IMR-90 (cell line): Measurements from ENCODE around the gene SYT11. TPM values are rescaled to one million over a fixed set of nuclear protein-coding genes. Genes with fewer than 3 reads are reported as not detected.

Source experiments
- ATAC-seq: fragments of 200-7000 bp; cut with Tn5 transposase; 2 replicates; pipeline ENCODE4 v1.9.1; 2020; ENCODE audit warnings: low read depth, mild to moderate bottlenecking, moderate library complexity
- BruUV-seq: library from RNA; stranded (reverse); fragments of 400-500 nt; replicated peaks from 2 replicates; lab custom pipeline; 2021; lab: Mats Ljungman, UMichigan
- CTCF ChIA-PET: fragments of 300-600 bp; formaldehyde crosslinking; extraction: SDS; loops from one replicate; lab custom pipeline; 2021; ENCODE audit warnings: antibody characterized with exemption; lab: Yijun Ruan, JAX
- POLR2A ChIA-PET: fragments of 300-600 bp; sonication (Branson Sonifier 250); formaldehyde crosslinking; loops from one replicate; lab custom pipeline; 2022; ENCODE audit warnings: antibody characterized with exemption; ENCODE audit not compliant: unreplicated experiment; lab: Charles Lee
- DNase-seq: peaks from one replicate; pipeline ENCODE4 v3.0.0; 2013
- H2AFZ ChIP-seq: replicated peaks from 2 replicates; pipeline ENCODE3; 2013; ENCODE audit warnings: low read length, mild to moderate bottlenecking; ENCODE audit not compliant: poor library complexity
- H2AK5ac ChIP-seq: 2 replicates; pipeline ENCODE4 v1.6.1; 2013; ENCODE audit warnings: low read depth, low read length, inconsistent platforms
- H2AK9ac ChIP-seq: replicated peaks from 2 replicates; pipeline ENCODE3; 2013; ENCODE audit warnings: mild to moderate bottlenecking, low read depth, low read length, moderate library complexity; ENCODE audit not compliant: poor library complexity
- H2BK120ac ChIP-seq: 2 replicates; pipeline ENCODE4 v1.6.1; 2013; ENCODE audit warnings: low read depth, low read length, inconsistent platforms
- H2BK15ac ChIP-seq: 3 replicates; pipeline ENCODE4 v1.6.1; 2013; ENCODE audit warnings: low read depth, low read length, inconsistent platforms
- H2BK20ac ChIP-seq: 2 replicates; pipeline ENCODE4 v1.6.1; 2013; ENCODE audit warnings: low read depth, mild to moderate bottlenecking, inconsistent platforms, low read length, moderate library complexity
- H2BK5ac ChIP-seq: 2 replicates; pipeline ENCODE4 v1.6.1; 2013; ENCODE audit warnings: mild to moderate bottlenecking, low read depth, low read length, inconsistent platforms; ENCODE audit not compliant: poor library complexity, severe bottlenecking
- H3K14ac ChIP-seq: replicated peaks from 2 replicates; pipeline ENCODE4 v1.6.1; 2013; ENCODE audit warnings: low read depth, low read length, inconsistent platforms
- H3K18ac ChIP-seq: 2 replicates; pipeline ENCODE4 v1.6.1; 2013; ENCODE audit warnings: low read depth, low read length, control low read depth
- H3K23ac ChIP-seq: 2 replicates; pipeline ENCODE4 v1.6.1; 2013; ENCODE audit warnings: low read depth, low read length, inconsistent platforms
- H3K27ac ChIP-seq: 2 replicates; pipeline ENCODE4 v1.5.1; 2013; ENCODE audit warnings: mild to moderate bottlenecking, control low read depth, low read length; ENCODE audit not compliant: insufficient read depth
- H3K27me3 ChIP-seq: 2 replicates; pipeline ENCODE4 v1.6.1; 2013; ENCODE audit warnings: low read length; ENCODE audit not compliant: control insufficient read depth, insufficient read depth
- H3K36me3 ChIP-seq: 2 replicates; pipeline ENCODE4 v1.6.1; 2013; ENCODE audit warnings: low read length, mixed read lengths; ENCODE audit not compliant: control insufficient read depth, insufficient read depth
- H3K4ac ChIP-seq: 2 replicates; pipeline ENCODE4 v1.6.1; 2013; ENCODE audit warnings: low read depth, low read length, inconsistent platforms
- H3K4me1 ChIP-seq: 2 replicates; pipeline ENCODE4 v1.6.1; 2013; ENCODE audit warnings: low read length, mixed read lengths; ENCODE audit not compliant: control insufficient read depth, insufficient read depth
- H3K4me2 ChIP-seq: 2 replicates; pipeline ENCODE4 v1.6.1; 2013; ENCODE audit warnings: low read depth, mild to moderate bottlenecking, control low read depth, low read length, moderate library complexity
- H3K4me3 ChIP-seq: 2 replicates; pipeline ENCODE4 v1.5.1; 2013; ENCODE audit warnings: low read depth, mild to moderate bottlenecking, control low read depth, low read length, moderate library complexity; ENCODE audit not compliant: insufficient read depth
- H3K56ac ChIP-seq: 2 replicates; pipeline ENCODE4 v1.6.1; 2013; ENCODE audit warnings: low read length, inconsistent platforms; ENCODE audit not compliant: insufficient read depth; ENCODE audit errors: extremely low read depth
- H3K79me1 ChIP-seq, 2 experiments: 2 replicates each; pipeline ENCODE4 v1.6.1; 2013; ENCODE audit warnings: low read length in 2 of 2, inconsistent platforms in 1 of 2, low read depth in 1 of 2
- H3K9ac ChIP-seq: 2 replicates; pipeline ENCODE4 v1.6.1; 2013; ENCODE audit warnings: low read depth, low read length, control low read depth
- H3K9me1 ChIP-seq: 2 replicates; pipeline ENCODE4 v1.6.1; 2013; ENCODE audit warnings: low read length, inconsistent platforms; ENCODE audit not compliant: insufficient read depth
- H3K9me3 ChIP-seq: 2 replicates; pipeline ENCODE4 v1.6.1; 2013; ENCODE audit warnings: low read length; ENCODE audit not compliant: control insufficient read depth, insufficient read depth
- H4K20me1 ChIP-seq: 2 replicates; pipeline ENCODE4 v1.6.1; 2013; ENCODE audit warnings: low read length, inconsistent platforms; ENCODE audit not compliant: insufficient read depth
- H4K5ac ChIP-seq: 2 replicates; pipeline ENCODE4 v1.6.1; 2013; ENCODE audit warnings: mild to moderate bottlenecking, low read depth, low read length, control low read depth
- H4K8ac ChIP-seq, 2 experiments: 2 replicates each; pipeline ENCODE4 v1.6.1; 2013; ENCODE audit warnings: low read depth in 2 of 2, low read length in 2 of 2, control low read depth in 1 of 2, inconsistent platforms in 1 of 2
- H4K91ac ChIP-seq: 2 replicates; pipeline ENCODE4 v1.6.1; 2013; ENCODE audit warnings: low read depth, low read length, inconsistent platforms; ENCODE audit not compliant: insufficient read depth
- BHLHE40 ChIP-seq: fragments of 150-350 bp; IDR thresholded peaks from 2 replicates; pipeline ENCODE4 v1.6.1; 2016; ENCODE audit warnings: mild to moderate bottlenecking, low read depth, low read length
- CEBPB ChIP-seq: IDR thresholded peaks from 2 replicates; pipeline ENCODE4 v1.6.1; 2012; ENCODE audit warnings: low read depth, low read length, improper control_type of control experiment
- MXI1 ChIP-seq: IDR thresholded peaks from 2 replicates; pipeline ENCODE4 v1.6.1; 2012; ENCODE audit warnings: low read depth, mild to moderate bottlenecking, low read length, moderate library complexity, borderline replicate concordance
- WGBS, 2 experiments: methylation state at CpG; one replicate each; pipeline versions ENCODE4 v1.1.5 to v1.1.7; 2013; ENCODE audit warnings: missing lambda C conversion rate in 2 of 2; ENCODE audit not compliant: insufficient read length in 1 of 2; ENCODE audit errors: extremely low coverage in 2 of 2; 5-methylcytosine and 5-hydroxymethylcytosine counted together
- dilution Hi-C: fragments of 300-500 bp; cut with HindIII; formaldehyde crosslinking; loops from one replicate; pipeline ENCODE4 v1.14.3; 2018; ENCODE audit warnings: low sequenced_read_pairs; ENCODE audit not compliant: unreplicated experiment
- in situ Hi-C: fragments of 300-500 bp; cut with MboI; formaldehyde crosslinking; loops from 3 replicates; pipeline ENCODE4 v1.14.3; 2019; ENCODE audit warnings: low sequenced_read_pairs, inconsistent platforms, mixed read lengths
- intact Hi-C: fragments of 100-400 bp; cut with micrococcal nuclease; formaldehyde crosslinking; loops from 2 replicates; pipeline ENCODE4 v1.10.0; 2022
- polyA plus RNA-seq, 3 experiments: library from polyadenylated mRNA; depleted of rRNA; stranded (reverse); fragments of >200 nt; gene quantifications; 2 replicates each; pipeline ENCODE4 v1.2.3, GENCODE V29; 2012; ENCODE audit warnings: low replicate concordance in 1 of 3
- total RNA-seq: library from RNA; depleted of rRNA; stranded (reverse); fragments of >200 nt; gene quantifications from 2 replicates; pipeline ENCODE4 v1.2.3, GENCODE V29; 2012
- TF ChIP-seq, protein P1 (sequence below): fragments of 150-350 bp; IDR thresholded peaks from 2 replicates; pipeline ENCODE4 v1.6.1; 2016; ENCODE audit warnings: low read depth, mild to moderate bottlenecking, low read length, moderate library complexity, borderline replicate concordance

SYT11 gene
- total and polyA plus RNA-seq, 2 of the 4 experiments (the other 2 are of a cell fraction): 22.9 to 43.7 TPM

DNA sequence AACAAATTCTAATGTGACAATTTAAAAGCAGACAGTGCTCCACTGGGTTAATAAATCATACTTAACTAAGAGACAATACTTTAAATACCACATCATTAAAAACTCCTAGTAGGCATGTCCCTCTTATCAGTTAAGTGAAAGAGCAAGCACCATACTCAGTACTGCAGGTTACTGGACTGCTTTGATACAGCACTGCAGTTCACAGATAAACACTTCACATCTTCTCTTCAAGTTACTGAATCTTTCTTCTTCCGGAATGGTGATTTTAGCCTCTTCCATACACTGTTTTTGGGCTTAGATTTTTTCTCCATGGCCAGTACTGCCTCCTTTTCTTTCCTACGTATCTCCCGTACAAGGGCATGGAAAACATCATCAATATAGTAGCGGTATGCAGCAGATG is 40.8 kb downstream of the SYT11 start:
- dilution Hi-C loops (no loop called here), in situ Hi-C loops (no loop called here), intact Hi-C loops (no loop called here)
- H3K18ac ChIP-seq: no peak overlapping the region
- no peak overlapping the region for H3K9ac ChIP-seq
- H2BK120ac ChIP-seq: no peak overlapping the region
- H2AFZ ChIP-seq: no peak overlapping the region
- H3K36me3 ChIP-seq: peaks cover 56% of the 10 kb centered on the region
- H3K4me3 ChIP-seq: no peak overlapping the region
- TF ChIP-seq, protein P1, sequence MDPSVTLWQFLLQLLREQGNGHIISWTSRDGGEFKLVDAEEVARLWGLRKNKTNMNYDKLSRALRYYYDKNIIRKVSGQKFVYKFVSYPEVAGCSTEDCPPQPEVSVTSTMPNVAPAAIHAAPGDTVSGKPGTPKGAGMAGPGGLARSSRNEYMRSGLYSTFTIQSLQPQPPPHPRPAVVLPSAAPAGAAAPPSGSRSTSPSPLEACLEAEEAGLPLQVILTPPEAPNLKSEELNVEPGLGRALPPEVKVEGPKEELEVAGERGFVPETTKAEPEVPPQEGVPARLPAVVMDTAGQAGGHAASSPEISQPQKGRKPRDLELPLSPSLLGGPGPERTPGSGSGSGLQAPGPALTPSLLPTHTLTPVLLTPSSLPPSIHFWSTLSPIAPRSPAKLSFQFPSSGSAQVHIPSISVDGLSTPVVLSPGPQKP: no peak
- TF ChIP-seq MXI1 (no peak), BHLHE40 (no peak), CEBPB (no peak)
- H4K20me1 ChIP-seq: no peaks in the 10 kb centered on the region; the same call in 1 of the 2 replicates
- H3K4me1 ChIP-seq: no peaks in the 10 kb centered on the region
- H2AK9ac ChIP-seq: no peak overlapping the region
- H4K5ac ChIP-seq: no peak overlapping the region
- H3K9me1 ChIP-seq: peaks cover 2% of the 10 kb centered on the region; the same call in 1 of the 2 replicates
- no peak overlapping the region for H3K14ac ChIP-seq
- ATAC-seq (no peak), DNase-seq (no peak)
- ChIA-PET CTCF (no interaction called here), POLR2A (no interaction called here)
- no peak overlapping the region for H2BK15ac ChIP-seq
- H3K27ac ChIP-seq: no peak overlapping the region
- no peak overlapping the region for H3K23ac ChIP-seq
- H3K4me2 ChIP-seq: no peak overlapping the region
- no peak overlapping the region for H2BK5ac ChIP-seq
- H3K9me3 ChIP-seq: no peaks in the 10 kb centered on the region
- no peak overlapping the region for H2BK20ac ChIP-seq
- no peak overlapping the region for H2AK5ac ChIP-seq
- BruUV-seq: no TSS peak
- no peaks in the 10 kb centered on the region for H3K27me3 ChIP-seq
- no peak overlapping the region for H3K56ac ChIP-seq
- H4K8ac ChIP-seq: no peak overlapping the region
- no peak overlapping the region for H4K91ac ChIP-seq
- H3K79me1 ChIP-seq: peaks cover 21 to 37% of the 10 kb centered on the region in 2 experiments
- WGBS, 2 experiments: 100% methylated on average over 1 of the region's 4 CpGs; no CpG with 5 or more reads in 1 of the 2 experiments
- H3K4ac ChIP-seq: no peak overlapping the region
